DMS153 treated with DMSO at 0.1 percent for 48 hours (cell line): Measurements from ENCODE around the gene FXYD2.

Source experiments
- DNase-seq: peaks from one replicate; lab custom pipeline; 2025; ENCODE audit not compliant: unreplicated experiment; lab: John Stamatoyannopoulos, UW

Gene FXYD2

GRCh38 chr11:117770061-117770460 is 54.5 kb downstream of the FXYD2 start:
- DNase-seq: no peak
